Body of pancreas (tissue), 4 donors: Measurements from ENCODE around the gene HOXD3. TPM values are rescaled to one million over a fixed set of nuclear protein-coding genes. Genes with fewer than 3 reads are reported as not detected.
A peak's percentile ranks its signal among the peaks of the same experiment; 100 is the strongest.

Experiments used
- ATAC-seq: fragments of 150-250 bp; one replicate; pipeline ENCODE4 v1.9.1; 2016
- DNase-seq, 4 donors: peaks; one replicate each; pipeline ENCODE4 v3.0.0-alpha.2; 2019
- H3K27ac ChIP-seq, 4 donors: fragments of 200-600 bp; sonication (generic); 1 replicate in 3 of 4; 2 replicates in 1 of 4; pipeline versions ENCODE4 v1.5.1 to v1.6.1; 2016 to 2019; ENCODE audit warnings: mild to moderate bottlenecking in 1 of 4, mixed read lengths in 1 of 4, moderate library complexity in 1 of 4
- H3K27me3 ChIP-seq, 2 donors: fragments of 200-600 bp; sonication (generic); one replicate each; pipeline ENCODE4 v1.6.0; 2016; ENCODE audit warnings: mild to moderate bottlenecking in 1 of 2
- H3K36me3 ChIP-seq, 2 donors: fragments of 200-600 bp; sonication (generic); replicated peaks in 1 of 2; 2 replicates each; pipeline ENCODE4 v1.5.1; 2016; ENCODE audit warnings: low read depth in 2 of 2; ENCODE audit not compliant: insufficient read depth in 1 of 2
- H3K4me1 ChIP-seq: fragments of 200-600 bp; sonication (generic); one replicate; pipeline ENCODE4 v1.6.0; 2016
- H3K4me3 ChIP-seq, 2 donors: fragments of 200-600 bp; sonication (generic); 1 replicate in 1 of 2; 2 replicates in 1 of 2; pipeline ENCODE4 v1.5.1; 2016 to 2019
- H3K9me3 ChIP-seq, 3 donors: fragments of 200-600 bp; sonication (generic); 1 replicate in 2 of 3; 2 replicates in 1 of 3; pipeline ENCODE4 v1.5.1; 2016
- CTCF ChIP-seq, 7 experiments: fragments of 450-650 bp in 4 of 7; fragments of 200-600 bp in 3 of 7; sonication (generic) in 3 of 7; IDR thresholded peaks; one replicate each; pipeline ENCODE4 v1.5.1; 2016 to 2019; ENCODE audit warnings: antibody characterized with exemption in 7 of 7
- POLR2A ChIP-seq, 3 donors: fragments of 450-650 bp; IDR thresholded peaks; one replicate each; pipeline ENCODE4 v1.6.1; 2016; ENCODE audit warnings: antibody characterized with exemption in 3 of 3, mild to moderate bottlenecking in 2 of 3
- WGBS, 2 donors: methylation state at CpG; one replicate each; pipeline ENCODE4 v1.1.5; 2017; 5-methylcytosine and 5-hydroxymethylcytosine counted together
- intact Hi-C: fragments of 100-400 bp; cut with DNase I; formaldehyde crosslinking; loops from one replicate; pipeline ENCODE4 v1.15.1; 2023
- total RNA-seq, 2 donors: library from RNA; depleted of rRNA; stranded (reverse); fragments of >200 nt; gene quantifications; one replicate each; pipeline ENCODE4 v1.1.0, GENCODE V29; 2016

HOXD3 gene
- total RNA-seq, 2 donors from 2014 or later: 0.26 TPM; not detected in 1

- no peak overlapping the region for H3K27ac ChIP-seq
- 11 to 21% methylated on average over 9 of the region's 9 CpGs for WGBS, 2 donors
- DNase-seq: no peak
- TF ChIP-seq POLR2A (IDR thresholded peaks at IDR 0.05) (no peak), CTCF (IDR thresholded peaks at IDR 0.05) (no peak)
- no peaks in the 10 kb centered on the region for H3K36me3 ChIP-seq
- peaks cover 19% of the 10 kb centered on the region for H3K4me1 ChIP-seq
- no peaks in the 10 kb centered on the region for H3K9me3 ChIP-seq
- intact Hi-C loops: loop anchor here (5.0 to 10.0 kb wide), 2 partner anchors 517 to 690 kb away; no protein-coding TSS in a partner anchor
- H3K4me3 ChIP-seq: no peak overlapping the region
- peaks cover 0 to 64% of the 10 kb centered on the region in 2 donors for H3K27me3 ChIP-seq
- ATAC-seq: no peak
These were observed 31.9 kb upstream of the HOXD3 start for GRCh38 chr2:176124947-176125771.

- DNase-seq (no peak), ATAC-seq (no peak)
- H3K9me3 ChIP-seq: no peaks in the 10 kb centered on the region
- no peak for TF ChIP-seq POLR2A (IDR thresholded peaks at IDR 0.05)
- TF ChIP-seq CTCF (IDR thresholded peaks at IDR 0.05): no peak
- intact Hi-C loops: loop anchor here (5.0 to 10.0 kb wide), 2 partner anchors 517 to 689 kb away; no protein-coding TSS in a partner anchor
- H3K27me3 ChIP-seq: peaks cover 0 to 64% of the 10 kb centered on the region in 2 donors
- no peak overlapping the region for H3K27ac ChIP-seq
- no peak overlapping the region for H3K4me3 ChIP-seq
- 14 to 17% methylated on average over 6 of the region's 6 CpGs for WGBS, 2 donors
- H3K4me1 ChIP-seq: peaks cover 24% of the 10 kb centered on the region
- no peaks in the 10 kb centered on the region for H3K36me3 ChIP-seq
These were observed 31.4 kb upstream of the HOXD3 start for GRCh38 chr2:176125772-176126054.

- TF ChIP-seq POLR2A (IDR thresholded peaks at IDR 0.05) (no peak), CTCF (IDR thresholded peaks at IDR 0.05) (peak; percentile 54 to 99 (median 87))
- H3K4me3 ChIP-seq: no peak overlapping the region
- peak; percentile 70 to 80 (median 74) for DNase-seq
- intact Hi-C loops: loop anchor here (5.0 to 10.0 kb wide), 2 partner anchors 515 to 688 kb away; no protein-coding TSS in a partner anchor
- no peaks in the 10 kb centered on the region for H3K9me3 ChIP-seq
- ATAC-seq: no peak
- peaks cover 23% of the 10 kb centered on the region for H3K4me1 ChIP-seq
- 1 to 3% methylated on average over 13 of the region's 13 CpGs for WGBS, 2 donors
- peaks cover 0 to 62% of the 10 kb centered on the region in 2 donors for H3K27me3 ChIP-seq
- H3K36me3 ChIP-seq: no peaks in the 10 kb centered on the region
- H3K27ac ChIP-seq: no peak overlapping the region
These were observed 30.0 kb upstream of the HOXD3 start for GRCh38 chr2:176126929-176127773.

GRCh38 chr2:176127774-176128072, 29.4 kb upstream of the HOXD3 start:
- 13 to 14% methylated on average over 4 of the region's 4 CpGs for WGBS, 2 donors
- TF ChIP-seq CTCF (IDR thresholded peaks at IDR 0.05): no peak
- TF ChIP-seq POLR2A (IDR thresholded peaks at IDR 0.05): no peak
- no peak overlapping the region for H3K4me3 ChIP-seq
- H3K4me1 ChIP-seq: peaks cover 17% of the 10 kb centered on the region
- no peaks in the 10 kb centered on the region for H3K9me3 ChIP-seq
- intact Hi-C loops: loop anchor here (5.0 to 10.0 kb wide), 2 partner anchors 515 to 687 kb away; no protein-coding TSS in a partner anchor
- peaks cover 0 to 62% of the 10 kb centered on the region in 2 donors for H3K27me3 ChIP-seq
- DNase-seq (no peak), ATAC-seq (no peak)
- H3K36me3 ChIP-seq: no peaks in the 10 kb centered on the region
- H3K27ac ChIP-seq: no peak overlapping the region
